ENCODE data around the gene NATD1. TPM values are rescaled to one million over a fixed set of nuclear protein-coding genes. Genes with fewer than 3 reads are reported as not detected.
"Not testable (repeated sequence)": the region's sequence is repeated elsewhere in the genome, so short reads cannot be mapped to it uniquely, and the experiment has no call there.

Gene NATD1
- total RNA-seq, 1 donor from 2014 or later: 5.6 TPM

- no peak for DNase-seq (ENCODE audit: low spot score)
These were observed 5.5 kb downstream of the NATD1 start for GRCh38 chr17:21247552-21248258.

GRCh38 chr17:21246698-21247097 lies 6.5 kb downstream of the NATD1 start:
- no peak for DNase-seq (ENCODE audit: low spot score)

- no peak for DNase-seq (ENCODE audit: low spot score)
These were observed 7.5 kb downstream of the NATD1 start for GRCh38 chr17:21245639-21246084.

- no peak for DNase-seq (ENCODE audit: low spot score)
These were observed 9.5 kb downstream of the NATD1 start for GRCh38 chr17:21243516-21244303.

- DNase-seq (ENCODE audit: low spot score): no peak
These were observed 10.3 kb downstream of the NATD1 start for GRCh38 chr17:21242780-21243515.

GRCh38 chr17:21242026-21242697 lies 11.0 kb downstream of the NATD1 start:
- no peak for DNase-seq (ENCODE audit: low spot score)

GRCh38 chr17:21241564-21241963 lies 11.6 kb downstream of the NATD1 start:
- no peak for DNase-seq (ENCODE audit: low spot score)

GRCh38 chr17:21240369-21241055 lies 12.7 kb downstream of the NATD1 start:
- DNase-seq (ENCODE audit: low spot score): no peak

- no peak for DNase-seq (ENCODE audit: low spot score)
These were observed 13.4 kb downstream of the NATD1 start for GRCh38 chr17:21239680-21240368.

- no peak for DNase-seq (ENCODE audit: low spot score)
These were observed 17.3 kb downstream of the NATD1 start for GRCh38 chr17:21235921-21236320.

- no peak for DNase-seq (ENCODE audit: low spot score)
These were observed 19.4 kb downstream of the NATD1 start for GRCh38 chr17:21233581-21234347.

GRCh38 chr17:21232033-21232749 lies 21.0 kb downstream of the NATD1 start:
- no peak for DNase-seq (ENCODE audit: low spot score)

GRCh38 chr17:21231533-21231932 lies 21.7 kb downstream of the NATD1 start:
- no peak for DNase-seq (ENCODE audit: low spot score)

- DNase-seq (ENCODE audit: low spot score): no peak
These were observed 24.4 kb downstream of the NATD1 start for GRCh38 chr17:21228845-21229244.

- no peak for DNase-seq (ENCODE audit: low spot score)
These were observed 25.1 kb downstream of the NATD1 start for GRCh38 chr17:21228111-21228510.

- not testable (repeated sequence) for DNase-seq (ENCODE audit: low spot score)
These were observed 25.9 kb downstream of the NATD1 start for GRCh38 chr17:21227277-21227676.

- DNase-seq (ENCODE audit: low spot score): no peak
These were observed 30.1 kb downstream of the NATD1 start for GRCh38 chr17:21223086-21223485.

GRCh38 chr17:21218831-21219380 lies 34.3 kb downstream of the NATD1 start:
- no peak for DNase-seq (ENCODE audit: low spot score)

GRCh38 chr17:21218101-21218500 lies 35.1 kb downstream of the NATD1 start:
- no peak for DNase-seq (ENCODE audit: low spot score)

Data from ureter (tissue), 1 donor.